PC-3 (cell line): ENCODE data around the gene KIF6. TPM values are rescaled to one million over a fixed set of nuclear protein-coding genes. Genes with fewer than 3 reads are reported as not detected.

Experiments used
- ATAC-seq: fragments of 200-7000 bp; cut with Tn5 transposase; 2 replicates; pipeline ENCODE4 v1.9.1; 2020; ENCODE audit warnings: mild to moderate bottlenecking, moderate library complexity
- BruUV-seq: library from RNA; stranded (reverse); fragments of 400-500 nt; replicated peaks from 2 replicates; lab custom pipeline; 2021; lab: Mats Ljungman, UMichigan
- CTCF ChIA-PET: fragments of 300-600 bp; sonication (Branson Sonifier 250); formaldehyde crosslinking; loops from one replicate; lab custom pipeline; 2022; ENCODE audit warnings: antibody characterized with exemption; lab: Charles Lee
- POLR2A ChIA-PET: fragments of 300-600 bp; sonication (Branson Sonifier 250); formaldehyde crosslinking; loops from one replicate; lab custom pipeline; 2022; ENCODE audit warnings: antibody characterized with exemption; ENCODE audit not compliant: unreplicated experiment; lab: Charles Lee
- DNase-seq: peaks from one replicate; pipeline ENCODE4 v3.0.0-alpha.2; 2015
- H2AFZ ChIP-seq: fragments of 300-600 bp; sonication (generic); 2 replicates; pipeline ENCODE4 v1.6.0; 2016; ENCODE audit warnings: antibody characterized with exemption, low read length
- H3F3A ChIP-seq: fragments of 300-600 bp; sonication (generic); one replicate; pipeline ENCODE4 v1.6.0; 2017; ENCODE audit warnings: antibody characterized with exemption, low read length, control low read depth, mild to moderate bottlenecking; ENCODE audit not compliant: unreplicated experiment
- H3K27ac ChIP-seq: fragments of 300-600 bp; sonication (generic); 2 replicates; pipeline ENCODE4 v1.5.1; 2016; ENCODE audit warnings: mild to moderate bottlenecking, low read length
- H3K27me3 ChIP-seq: fragments of 300-600 bp; sonication (generic); 2 replicates; pipeline ENCODE4 v1.6.1; 2016; ENCODE audit warnings: low read length, mixed read lengths
- H3K36me3 ChIP-seq: fragments of 300-600 bp; sonication (generic); 2 replicates; pipeline ENCODE4 v1.6.1; 2016; ENCODE audit warnings: low read depth, mixed run types, low read length, mixed read lengths
- H3K4me1 ChIP-seq: fragments of 300-600 bp; sonication (generic); 2 replicates; pipeline ENCODE4 v1.5.1; 2016; ENCODE audit warnings: low read length; ENCODE audit not compliant: insufficient read depth
- H3K4me2 ChIP-seq: fragments of 300-600 bp; sonication (generic); 2 replicates; pipeline ENCODE4 v1.6.0; 2016; ENCODE audit warnings: low read length
- H3K4me3 ChIP-seq: fragments of 300-600 bp; sonication (generic); 2 replicates; pipeline ENCODE4 v1.5.1; 2016; ENCODE audit warnings: mild to moderate bottlenecking, low read length, mixed read lengths
- H3K79me2 ChIP-seq: fragments of 300-600 bp; sonication (generic); 2 replicates; pipeline ENCODE4 v1.6.1; 2017; ENCODE audit warnings: low read length, mixed read lengths
- H3K9ac ChIP-seq: fragments of 300-600 bp; sonication (generic); 2 replicates; pipeline ENCODE4 v1.6.0; 2016; ENCODE audit warnings: mild to moderate bottlenecking, low read length
- H3K9me2 ChIP-seq: fragments of 300-600 bp; sonication (generic); replicated peaks from 2 replicates; pipeline ENCODE4 v1.6.1; 2016; ENCODE audit warnings: mixed run types, low read length, mixed read lengths
- H3K9me3 ChIP-seq: fragments of 300-600 bp; sonication (generic); 2 replicates; pipeline ENCODE4 v1.6.1; 2016; ENCODE audit warnings: low read length, mixed read lengths
- H4K20me1 ChIP-seq: fragments of 300-600 bp; sonication (generic); 2 replicates; pipeline ENCODE4 v1.6.1; 2016; ENCODE audit warnings: low read length, mixed read lengths
- EZH2 ChIP-seq: fragments of 300-600 bp; sonication (generic); IDR thresholded peaks from one replicate; pipeline ENCODE4 v1.6.1; 2017; ENCODE audit warnings: antibody characterized with exemption, mild to moderate bottlenecking, low read length; ENCODE audit not compliant: unreplicated experiment
- EZH2phosphoT487 ChIP-seq: fragments of 300-600 bp; sonication (generic); IDR thresholded peaks from 2 replicates; pipeline ENCODE4 v1.6.1; 2018; ENCODE audit warnings: mild to moderate bottlenecking, antibody characterized with exemption, low read length, borderline replicate concordance
- intact Hi-C: fragments of 100-400 bp; cut with micrococcal nuclease; formaldehyde crosslinking; loops from 2 replicates; pipeline ENCODE4 v1.9.0; 2023
- total RNA-seq: library from RNA; depleted of rRNA; stranded (reverse); fragments of >200 nt; gene quantifications from 2 replicates; pipeline ENCODE4 v1.2.3, GENCODE V29; 2014
- TF ChIP-seq, protein P1 (sequence below): fragments of 300-600 bp; sonication (generic); conservative IDR thresholded peaks from 2 replicates; pipeline ENCODE4 v1.5.1; 2017; ENCODE audit warnings: antibody characterized with exemption, low read depth, mild to moderate bottlenecking, low read length

KIF6 gene
- total RNA-seq, 1 experiment from 2014 or later: 0.07 TPM

DNA sequence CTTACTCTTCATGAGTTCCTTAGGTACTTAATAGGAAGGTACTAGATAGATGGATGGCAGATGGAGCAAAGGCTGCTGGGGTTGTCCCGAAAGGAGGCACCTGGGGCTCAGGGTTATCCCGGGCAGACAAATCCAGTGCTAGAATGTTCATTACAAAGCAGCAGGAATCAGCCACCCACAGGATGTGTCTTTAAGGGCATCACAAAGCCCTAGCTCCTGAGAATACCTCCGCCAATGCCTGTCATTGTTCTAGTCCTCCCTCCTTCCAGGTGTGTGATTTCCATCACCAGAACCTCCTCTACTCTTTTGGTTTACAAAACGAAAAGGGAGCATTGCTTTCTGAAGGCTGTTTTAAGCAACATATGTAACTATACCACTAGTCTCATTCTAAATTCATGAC lies 138.1 kb downstream of the KIF6 start:
- TF ChIP-seq EZH2phosphoT487 (no peak), EZH2 (no peak)
- TF ChIP-seq, protein P1, sequence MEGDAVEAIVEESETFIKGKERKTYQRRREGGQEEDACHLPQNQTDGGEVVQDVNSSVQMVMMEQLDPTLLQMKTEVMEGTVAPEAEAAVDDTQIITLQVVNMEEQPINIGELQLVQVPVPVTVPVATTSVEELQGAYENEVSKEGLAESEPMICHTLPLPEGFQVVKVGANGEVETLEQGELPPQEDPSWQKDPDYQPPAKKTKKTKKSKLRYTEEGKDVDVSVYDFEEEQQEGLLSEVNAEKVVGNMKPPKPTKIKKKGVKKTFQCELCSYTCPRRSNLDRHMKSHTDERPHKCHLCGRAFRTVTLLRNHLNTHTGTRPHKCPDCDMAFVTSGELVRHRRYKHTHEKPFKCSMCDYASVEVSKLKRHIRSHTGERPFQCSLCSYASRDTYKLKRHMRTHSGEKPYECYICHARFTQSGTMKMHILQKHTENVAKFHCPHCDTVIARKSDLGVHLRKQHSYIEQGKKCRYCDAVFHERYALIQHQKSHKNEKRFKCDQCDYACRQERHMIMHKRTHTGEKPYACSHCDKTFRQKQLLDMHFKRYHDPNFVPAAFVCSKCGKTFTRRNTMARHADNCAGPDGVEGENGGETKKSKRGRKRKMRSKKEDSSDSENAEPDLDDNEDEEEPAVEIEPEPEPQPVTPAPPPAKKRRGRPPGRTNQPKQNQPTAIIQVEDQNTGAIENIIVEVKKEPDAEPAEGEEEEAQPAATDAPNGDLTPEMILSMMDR: no peak
- no peaks in the 10 kb centered on the region for H3F3A ChIP-seq
- H3K9me3 ChIP-seq: no peaks in the 10 kb centered on the region
- ChIA-PET CTCF (no interaction called here), POLR2A (no interaction called here)
- no peaks in the 10 kb centered on the region for H4K20me1 ChIP-seq
- H3K4me3 ChIP-seq: no peak overlapping the region
- ATAC-seq: no peak
- no peaks in the 10 kb centered on the region for H3K79me2 ChIP-seq
- intact Hi-C loops: no loop called here
- H3K27me3 ChIP-seq: 0 out of 2 replicates have a peak, but pooled peaks cover 8% of the 10 kb centered on the region
- no peak overlapping the region for H2AFZ ChIP-seq
- no peak for DNase-seq
- no TSS peak for BruUV-seq
- no peaks in the 10 kb centered on the region for H3K36me3 ChIP-seq
- H3K27ac ChIP-seq: no peak overlapping the region
- H3K4me1 ChIP-seq: no peaks in the 10 kb centered on the region
- no peaks in the 10 kb centered on the region for H3K9me2 ChIP-seq
- no peak overlapping the region for H3K4me2 ChIP-seq
- no peak overlapping the region for H3K9ac ChIP-seq

DNA sequence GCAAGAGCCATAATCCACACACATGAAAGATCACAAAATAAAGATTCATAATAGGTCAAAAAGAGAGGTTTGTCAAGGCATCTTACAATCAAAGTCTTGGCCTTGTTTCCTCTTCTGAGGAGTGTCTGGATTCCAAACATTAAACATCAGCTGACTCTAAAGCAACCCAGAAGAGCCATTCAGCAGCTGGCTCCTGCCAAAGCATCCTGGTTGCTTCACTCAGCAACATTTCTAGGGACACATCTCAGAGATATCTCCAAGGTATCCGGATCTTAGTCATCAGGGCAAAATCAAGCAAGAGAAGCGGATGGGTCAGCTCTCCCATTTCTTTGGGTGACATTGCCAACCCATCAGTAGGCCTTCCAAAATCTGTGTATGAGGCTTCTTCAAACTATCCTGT lies 139.6 kb downstream of the KIF6 start:
- Histone ChIP-seq H3K9ac (no peak overlapping the region), H3K4me1 (no peaks in the 10 kb centered on the region), H2AFZ (no peak overlapping the region), H3K4me2 (no peak overlapping the region), H3K27me3 (no peaks in the 10 kb centered on the region), H3K9me3 (no peaks in the 10 kb centered on the region), H3K4me3 (no peak overlapping the region), H4K20me1 (no peaks in the 10 kb centered on the region), H3K79me2 (no peaks in the 10 kb centered on the region), H3K36me3 (no peaks in the 10 kb centered on the region), H3K9me2 (no peaks in the 10 kb centered on the region), H3K27ac (no peak overlapping the region), H3F3A (no peaks in the 10 kb centered on the region)
- no peak for ATAC-seq
- ChIA-PET CTCF (no interaction called here), POLR2A (no interaction called here)
- BruUV-seq: no TSS peak
- intact Hi-C loops: no loop called here
- TF ChIP-seq EZH2 (no peak), EZH2phosphoT487 (no peak)
- TF ChIP-seq, protein P1: no peak
- DNase-seq: no peak

DNA sequence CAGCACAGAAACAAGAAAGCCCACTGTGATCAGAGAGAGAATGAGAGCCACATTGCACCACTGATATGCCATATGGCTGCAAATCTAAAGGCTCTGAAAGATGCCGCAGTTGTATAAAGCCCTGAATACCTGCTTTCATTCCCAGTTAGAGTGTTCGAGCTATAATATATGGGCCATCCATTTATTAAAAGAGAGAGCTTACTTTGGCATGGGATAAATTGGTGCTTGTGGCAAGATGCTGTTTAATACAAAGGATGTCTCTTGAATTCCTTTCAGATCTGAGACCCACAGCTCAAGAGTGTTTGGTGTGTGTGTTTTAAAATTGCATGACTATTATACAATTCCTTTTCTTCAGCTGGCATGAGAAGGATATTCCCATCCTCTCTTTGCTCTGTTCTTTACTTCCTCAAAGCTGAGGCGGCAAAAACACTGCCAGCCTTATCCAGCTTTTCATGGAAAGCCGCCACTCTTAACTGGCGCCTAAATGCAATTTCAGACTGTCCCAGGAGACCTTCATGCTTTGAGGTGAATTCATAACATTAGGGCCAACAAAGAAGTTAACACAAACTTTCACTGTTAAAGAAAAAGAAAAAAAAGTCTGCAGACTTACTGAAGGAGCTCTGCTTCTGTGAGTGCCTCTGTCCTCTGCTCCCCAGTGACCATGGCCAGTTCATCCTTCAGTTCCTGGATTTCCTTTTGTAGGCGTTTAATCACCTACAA lies 147.6 kb downstream of the KIF6 start:
- Histone ChIP-seq H3K4me2 (no peak overlapping the region), H3K36me3 (no peaks in the 10 kb centered on the region), H3K79me2 (no peaks in the 10 kb centered on the region), H3K9me3 (no peaks in the 10 kb centered on the region), H2AFZ (no peak overlapping the region), H3K9ac (no peak overlapping the region), H3K9me2 (no peaks in the 10 kb centered on the region), H3K4me3 (no peak overlapping the region), H3K27ac (no peak overlapping the region), H3K27me3 (peaks cover 29% of the 10 kb centered on the region), H4K20me1 (no peaks in the 10 kb centered on the region), H3F3A (no peaks in the 10 kb centered on the region), H3K4me1 (no peaks in the 10 kb centered on the region)
- DNase-seq (no peak), ATAC-seq (no peak)
- BruUV-seq: no TSS peak
- ChIA-PET POLR2A (no interaction called here), CTCF (no interaction called here)
- intact Hi-C loops: no loop called here
- TF ChIP-seq EZH2phosphoT487 (no peak), EZH2 (no peak)
- TF ChIP-seq, protein P1: no peak
